GM19463 (cell line): ENCODE results near the gene NR1D1.
A peak's percentile ranks its signal among the peaks of the same experiment; 100 is the strongest.

Experiments
- ATAC-seq: cut with Tn5 transposase; IDR thresholded peaks from one replicate; pipeline ENCODE4 v1.9.1; 2021; ENCODE audit warnings: mild to moderate bottlenecking, moderate library complexity; ENCODE audit not compliant: unreplicated experiment

Gene NR1D1

DNA sequence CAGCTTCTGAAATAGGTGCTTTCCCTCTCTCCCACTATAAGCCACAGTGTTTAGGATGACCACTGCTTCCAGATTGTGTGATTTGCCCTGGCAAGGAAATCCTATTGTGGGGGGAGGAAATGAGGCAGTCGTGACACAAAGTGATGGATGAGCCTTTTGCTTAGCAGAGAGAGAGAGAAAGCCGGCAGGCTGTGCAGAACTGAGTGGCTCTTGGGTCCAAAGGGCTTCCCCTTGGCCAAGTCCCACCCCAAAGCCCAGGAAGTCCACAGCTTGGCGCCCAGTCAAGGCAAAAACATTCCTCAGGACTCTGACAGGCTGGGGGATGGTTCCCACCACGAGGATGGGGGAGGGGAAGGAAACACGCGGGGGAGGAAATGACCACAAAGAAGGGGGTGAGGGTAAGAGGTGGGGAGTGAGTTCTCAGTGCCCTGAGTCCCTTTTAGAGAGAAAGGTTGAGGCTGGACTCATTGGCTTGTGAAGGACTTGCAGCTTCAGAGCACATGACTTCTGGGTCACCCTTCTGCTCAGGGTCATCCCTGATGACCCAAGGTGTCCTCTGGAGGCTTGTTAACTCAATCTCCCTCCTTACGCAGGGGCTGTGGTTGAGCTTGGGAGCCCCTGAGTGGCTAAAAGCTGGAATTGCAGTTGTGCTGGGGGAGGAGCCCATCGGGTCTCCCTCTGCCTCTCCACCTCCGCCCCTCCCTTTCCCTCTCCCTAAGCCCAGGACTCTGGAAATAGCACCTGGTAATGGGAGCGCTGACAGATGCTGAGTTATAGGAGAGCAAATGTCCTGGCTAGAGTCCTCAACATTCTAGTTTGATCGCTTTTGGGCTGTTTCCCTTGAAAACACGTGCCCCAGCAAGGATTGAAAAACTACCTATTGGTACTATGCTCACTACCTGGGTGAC is 11.1 kb upstream of the NR1D1 start:
- no peak for ATAC-seq

DNA sequence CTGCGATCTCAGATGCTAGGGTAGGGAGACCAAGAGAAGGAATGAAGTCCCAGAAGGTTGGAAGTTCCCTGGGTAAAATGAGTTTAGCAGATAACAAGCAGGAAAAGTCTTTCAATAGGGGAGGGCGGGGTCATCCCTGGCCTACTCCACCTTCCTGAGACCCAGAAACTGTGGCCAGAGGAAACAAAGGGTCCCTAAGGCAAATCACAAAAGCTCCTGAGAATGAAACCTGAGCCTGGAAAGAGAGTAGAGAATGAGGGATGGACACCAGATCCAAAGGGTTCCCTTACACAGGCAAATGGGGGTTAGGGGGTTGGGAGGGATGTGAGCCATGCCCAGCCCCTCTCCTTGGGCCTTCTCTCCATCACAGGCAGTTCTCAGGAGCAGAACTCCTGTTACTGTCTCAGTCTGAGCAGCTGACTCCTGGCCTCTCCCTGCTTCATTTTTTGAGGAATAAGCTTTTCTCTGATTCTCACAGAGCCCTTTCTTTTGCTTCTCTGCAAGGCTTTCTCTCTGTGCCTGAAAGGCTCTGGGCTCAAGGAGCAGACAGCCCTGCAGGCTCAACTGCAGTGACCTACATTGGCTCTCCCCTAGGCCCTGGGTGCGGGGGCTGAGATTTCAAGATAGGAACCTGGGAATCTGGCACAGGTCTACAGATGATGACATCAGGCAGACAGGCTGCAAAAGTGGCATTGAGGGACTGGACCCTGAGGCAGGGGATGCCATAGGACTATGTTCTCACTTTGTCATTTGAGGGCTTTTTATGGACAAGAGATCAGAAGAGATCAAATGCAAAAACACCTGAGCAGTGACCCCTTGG is 9.8 kb upstream of the NR1D1 start:
- ATAC-seq: no peak

DNA sequence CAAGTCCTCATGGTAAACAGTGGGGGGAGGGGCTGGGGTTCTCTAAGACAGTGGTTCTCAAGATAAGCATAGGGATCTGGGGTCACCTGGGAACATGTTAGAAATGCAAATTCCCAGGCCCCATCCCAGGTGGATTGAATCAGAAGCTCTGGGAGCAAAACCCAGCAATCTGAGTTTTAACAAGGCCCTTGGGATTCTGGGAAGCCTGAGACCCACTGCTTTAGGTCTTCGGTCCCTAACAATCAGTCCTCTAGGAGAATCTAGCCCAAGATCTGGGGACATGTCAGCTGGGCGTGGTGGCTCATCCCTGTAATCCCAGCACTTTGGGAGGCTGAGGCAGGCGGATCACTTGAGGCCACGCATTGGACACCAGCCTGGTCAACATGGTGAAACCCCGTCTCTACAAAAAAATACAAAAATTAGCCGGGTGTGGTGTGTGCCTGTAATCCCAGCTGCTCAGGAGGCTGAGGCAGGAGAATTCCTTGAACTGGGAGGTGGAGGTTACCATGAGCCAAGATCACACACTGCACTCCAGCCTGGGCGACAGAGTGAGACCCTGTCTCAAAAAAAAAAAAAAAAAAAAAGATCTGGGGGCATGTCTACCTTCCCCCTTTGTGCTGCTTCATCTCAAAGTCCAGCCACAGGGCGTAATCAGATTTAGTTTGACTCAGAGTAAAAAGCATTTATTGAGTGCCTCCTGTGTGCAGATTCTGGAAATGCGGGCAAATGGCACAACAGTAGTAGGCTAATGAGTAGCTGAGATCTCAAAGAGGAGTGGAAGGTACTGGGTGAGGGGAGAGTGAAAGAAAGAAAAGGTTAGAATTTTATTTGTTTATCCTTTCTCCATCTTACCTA is 8.8 kb upstream of the NR1D1 start:
- no peak for ATAC-seq

GRCh38 chr17:40107522-40108174 is 7.3 kb upstream of the NR1D1 start:
- no peak for ATAC-seq

DNA sequence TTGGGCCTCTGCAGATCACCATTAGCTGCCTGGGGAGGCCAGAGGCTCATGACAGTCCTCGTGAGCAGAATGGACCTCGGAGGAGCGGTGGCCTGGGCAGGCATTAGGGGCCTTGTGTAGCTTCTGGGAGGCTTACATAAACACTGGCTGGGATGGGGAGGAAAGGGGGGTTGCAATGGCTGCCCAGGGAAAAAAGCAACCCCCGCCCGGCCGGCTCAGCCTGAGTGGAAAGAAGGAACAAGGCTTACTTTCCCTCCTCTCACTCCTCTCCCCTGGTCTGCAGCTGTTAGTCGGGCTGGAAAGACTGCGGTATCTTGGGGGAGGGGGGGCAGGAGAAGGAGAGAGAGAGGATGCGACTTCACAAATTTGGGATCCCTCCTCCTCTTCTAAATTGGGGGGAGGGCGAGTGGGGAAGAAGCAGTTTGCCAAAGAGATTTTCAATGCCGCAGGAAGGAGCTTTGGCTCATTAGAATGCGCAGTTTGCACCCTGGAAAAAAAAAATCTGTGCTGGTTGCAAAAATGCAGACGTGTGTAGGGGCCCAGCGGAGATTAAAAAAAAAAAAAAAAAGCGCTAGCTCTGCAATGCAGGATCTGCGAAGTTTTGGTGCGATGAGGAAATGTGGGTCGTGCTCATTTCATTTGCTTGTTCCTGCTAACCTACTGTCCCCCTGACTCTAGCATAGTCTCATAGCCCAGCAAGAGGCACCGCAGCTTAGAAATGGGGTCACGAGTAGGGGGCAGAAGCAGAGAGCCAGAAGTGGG is 6.6 kb upstream of the NR1D1 start:
- no peak for ATAC-seq

- no peak for ATAC-seq
Observed at GRCh38 chr17:40105861-40106759, 5.7 kb upstream of the NR1D1 start.

DNA sequence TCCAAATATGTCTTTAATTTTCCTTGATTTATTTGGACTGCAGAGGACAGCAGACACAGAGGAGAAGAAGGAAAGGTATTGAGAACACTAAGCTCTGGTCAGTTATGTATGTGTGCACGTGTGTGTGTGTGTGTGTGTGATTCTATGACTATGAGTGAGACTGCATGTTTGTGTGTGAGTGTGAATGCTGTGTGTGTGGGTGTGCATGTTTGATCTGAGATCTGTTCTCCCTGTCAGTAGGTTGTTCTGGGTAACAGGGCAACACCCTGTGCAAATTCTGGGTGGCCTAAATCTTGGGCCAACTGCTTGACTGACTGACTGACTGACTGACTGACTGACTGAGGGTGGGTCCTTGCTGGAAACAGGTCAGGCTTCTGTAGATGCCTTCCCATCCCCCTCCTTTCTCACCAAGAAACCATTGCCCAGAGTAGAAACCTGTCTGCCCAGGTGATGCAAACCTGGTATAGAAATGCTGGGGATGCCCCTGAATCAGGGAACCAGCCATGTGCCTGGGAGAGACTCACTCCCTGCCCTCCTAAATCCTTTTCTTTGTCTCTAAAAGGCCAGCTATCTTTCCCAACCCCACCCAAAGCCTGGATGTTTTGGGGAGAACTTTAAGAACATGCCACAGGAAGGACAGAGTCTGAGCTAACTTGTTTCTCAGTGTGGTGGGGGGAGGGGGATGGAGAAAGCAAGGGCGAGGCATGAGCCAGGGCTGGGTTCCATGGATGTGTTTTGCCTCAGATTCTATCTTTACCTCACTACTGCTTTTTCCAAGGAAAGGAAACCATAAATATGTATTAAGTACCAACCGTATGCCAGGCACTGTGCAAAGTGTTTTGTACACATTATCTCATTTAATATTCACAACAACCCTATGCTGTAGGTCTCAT is 4.5 kb upstream of the NR1D1 start:
- no peak for ATAC-seq

- ATAC-seq: no peak
Observed at GRCh38 chr17:40103688-40104087, 3.3 kb upstream of the NR1D1 start.

DNA sequence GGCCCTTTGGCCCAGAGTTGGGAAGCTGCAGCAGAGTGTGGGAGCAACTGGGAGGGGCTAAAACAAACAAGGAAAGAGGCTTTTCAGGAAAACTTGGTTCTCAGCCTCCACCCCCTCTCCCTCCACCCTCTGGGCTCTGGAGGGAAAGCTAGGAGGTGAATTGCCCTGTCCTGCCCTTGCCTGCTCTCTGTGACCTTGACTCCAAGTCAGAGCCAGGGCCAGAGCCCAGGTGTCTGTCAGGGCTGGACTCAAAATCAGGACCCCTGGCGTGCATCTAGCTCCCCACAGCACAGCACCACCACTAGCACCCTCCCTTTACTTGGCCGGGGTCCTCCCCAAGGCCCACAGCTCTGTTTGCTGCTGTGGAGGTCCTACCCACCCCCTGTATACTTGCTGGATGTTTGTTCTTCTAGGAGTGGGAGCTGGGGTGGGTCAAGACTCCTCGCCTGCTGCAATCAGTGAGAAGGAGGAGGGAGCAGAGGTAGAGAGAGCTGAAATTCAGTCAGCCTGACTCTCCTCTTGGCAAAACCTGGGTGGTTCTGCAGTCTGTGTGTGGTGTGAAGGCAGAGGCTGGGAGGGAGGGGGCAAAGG is 2.8 kb upstream of the NR1D1 start:
- ATAC-seq: no peak

GRCh38 chr17:40101367-40102210 is 1.2 kb upstream of the NR1D1 start:
- ATAC-seq: no peak

GRCh38 chr17:40100669-40101366 is 429 bp upstream of the NR1D1 start:
- ATAC-seq: peak; percentile 18

- no peak for ATAC-seq
Observed at GRCh38 chr17:40099619-40100418, 570 bp downstream of the NR1D1 start.

- ATAC-seq: peak; percentile 61
Observed at GRCh38 chr17:40098846-40099618, 1.4 kb downstream of the NR1D1 start.
